ENCODE data around the gene NR2C2AP. TPM values are rescaled to one million over a fixed set of nuclear protein-coding genes. Genes with fewer than 3 reads are reported as not detected.

The NR2C2AP gene
- total RNA-seq, result 7.8 and 8.7 TPM in 2 replicates

GRCh38 chr19:19203012-19203856, at the start of gene NR2C2AP:
Gene NR2C2AP, minus strand, starts transcription at chr19:19203414. Its CDS starts 354 bp downstream, at chr19:19203060.

GRCh38 chr19:19211499-19212420, 8.5 kb upstream of the NR2C2AP start, which contains the start of gene NCAN:
Gene NCAN, plus strand, starts transcription at chr19:19211958. Its CDS starts 4,996 bp downstream, at chr19:19216954.

GRCh38 chr19:19192078-19192882, 10.9 kb downstream of the NR2C2AP start, which contains the start of the genes BORCS8 and RFXANK:
Gene BORCS8, minus strand, starts transcription at chr19:19192152. Its CDS starts 35 bp downstream, at chr19:19192117.
Gene RFXANK, plus strand, starts transcription at chr19:19192258. Its CDS starts 1,689 bp downstream, at chr19:19193947.

GRCh38 chr19:19170053-19170872, 33.0 kb downstream of the NR2C2AP start, which contains the start of gene MEF2B:
Gene MEF2B, minus strand, starts transcription at chr19:19170263. Its CDS starts 19,528 bp downstream, at chr19:19150735.

Other genes with a start within 250 kb of the NR2C2AP start
- gene SUGP2, start 169.9 kb downstream of the NR2C2AP start, total RNA-seq, result 20.4 and 29.7 TPM in 2 replicates
- gene ARMC6, start 169.8 kb downstream of the NR2C2AP start, total RNA-seq, result 38.1 and 49.3 TPM in 2 replicates
- gene SLC25A42, start 139.4 kb downstream of the NR2C2AP start, total RNA-seq, result 9.9 and 11.5 TPM in 2 replicates
- gene TMEM161A, start 64.9 kb downstream of the NR2C2AP start, total RNA-seq, result 34.3 and 35.4 TPM in 2 replicates
- 0.29 TPM in 1 of 2 replicates, not detected in the other for gene MEF2B, start 33.2 kb downstream of the NR2C2AP start, total RNA-seq
- gene BORCS8, start 11.3 kb downstream of the NR2C2AP start, total RNA-seq, result 16.0 and 20.2 TPM in 2 replicates
- gene RFXANK, start 11.2 kb downstream of the NR2C2AP start, total RNA-seq, result 68.6 and 102 TPM in 2 replicates
- not detected in 2 replicates for gene NCAN, start 8.5 kb upstream of the NR2C2AP start, total RNA-seq
- gene TM6SF2, start 69.9 kb upstream of the NR2C2AP start, total RNA-seq, result 0.71 and 1.2 TPM in 2 replicates
- gene SUGP1, start 117.1 kb upstream of the NR2C2AP start, total RNA-seq, result 28.3 and 37.7 TPM in 2 replicates
- 17.9 and 18.5 TPM in 2 replicates for gene MAU2, start 117.4 kb upstream of the NR2C2AP start, total RNA-seq
- 47.9 and 51.9 TPM in 2 replicates for gene GATAD2A, start 202.3 kb upstream of the NR2C2AP start, total RNA-seq